ENCODE measurements around the gene LTB4R2. TPM values are rescaled to one million over a fixed set of nuclear protein-coding genes. Genes with fewer than 3 reads are reported as not detected.
A peak's percentile ranks its signal among the peaks of the same experiment; 100 is the strongest.

LTB4R2 gene
- total RNA-seq, 2 donors from 2014 or later: 0.98 to 1.4 TPM

GRCh38 chr14:24290746-24291145 lies 19.2 kb upstream of the LTB4R2 start:
- Histone ChIP-seq H3K4me1 (no peaks in the 10 kb centered on the region), H3K9me3 (no peaks in the 10 kb centered on the region), H3K27ac (no peak overlapping the region), H3K4me3 (no peak overlapping the region), H3K36me3 (peaks cover 33% of the 10 kb centered on the region), H3K27me3 (no peaks in the 10 kb centered on the region)
- DNase-seq (ENCODE audit: low spot score): no peak
- TF ChIP-seq CTCF (IDR thresholded peaks at IDR 0.05): no peak

GRCh38 chr14:24291446-24292117 lies 18.4 kb upstream of the LTB4R2 start:
- H3K36me3 ChIP-seq: peaks cover 41% of the 10 kb centered on the region
- no peak for DNase-seq (ENCODE audit: low spot score)
- H3K9me3 ChIP-seq: no peaks in the 10 kb centered on the region
- H3K27me3 ChIP-seq: no peaks in the 10 kb centered on the region
- no peaks in the 10 kb centered on the region for H3K4me1 ChIP-seq
- no peak overlapping the region for H3K4me3 ChIP-seq
- TF ChIP-seq CTCF (IDR thresholded peaks at IDR 0.05): no peak
- no peak overlapping the region for H3K27ac ChIP-seq

GRCh38 chr14:24292118-24292807 lies 17.7 kb upstream of the LTB4R2 start:
- Histone ChIP-seq H3K27ac (no peak overlapping the region), H3K27me3 (no peaks in the 10 kb centered on the region), H3K36me3 (peaks cover 41% of the 10 kb centered on the region), H3K4me1 (no peaks in the 10 kb centered on the region), H3K9me3 (no peaks in the 10 kb centered on the region), H3K4me3 (no peak overlapping the region)
- no peak for DNase-seq (ENCODE audit: low spot score)
- no peak for TF ChIP-seq CTCF (IDR thresholded peaks at IDR 0.05)

- DNase-seq (ENCODE audit: low spot score): no peak
- Histone ChIP-seq H3K27ac (no peak overlapping the region), H3K4me1 (no peaks in the 10 kb centered on the region), H3K4me3 (no peak overlapping the region), H3K9me3 (no peaks in the 10 kb centered on the region), H3K27me3 (no peaks in the 10 kb centered on the region), H3K36me3 (peaks cover 41% of the 10 kb centered on the region)
- TF ChIP-seq CTCF (IDR thresholded peaks at IDR 0.05): no peak
These were observed 16.4 kb upstream of the LTB4R2 start for GRCh38 chr14:24293525-24293924.

GRCh38 chr14:24296341-24297157 lies 13.4 kb upstream of the LTB4R2 start:
- no peaks in the 10 kb centered on the region for H3K27me3 ChIP-seq
- no peak overlapping the region for H3K27ac ChIP-seq
- no peaks in the 10 kb centered on the region for H3K9me3 ChIP-seq
- peaks cover 22% of the 10 kb centered on the region for H3K36me3 ChIP-seq
- peak; percentile 30 to 79 for TF ChIP-seq CTCF (IDR thresholded peaks at IDR 0.05)
- DNase-seq (ENCODE audit: low spot score): peak; percentile 72
- H3K4me1 ChIP-seq: peaks cover 0 to 20% of the 10 kb centered on the region in 2 donors
- H3K4me3 ChIP-seq: no peak overlapping the region

All from right atrium auricular region (tissue), 2 donors.